ENCODE measurements around the gene COL27A1.

GRCh38 chr9:114112325-114112724 is 43.0 kb upstream of the COL27A1 start:
- TF ChIP-seq POLR2A (IDR thresholded peaks at IDR 0.05), result no peak
- TF ChIP-seq, protein P1, sequence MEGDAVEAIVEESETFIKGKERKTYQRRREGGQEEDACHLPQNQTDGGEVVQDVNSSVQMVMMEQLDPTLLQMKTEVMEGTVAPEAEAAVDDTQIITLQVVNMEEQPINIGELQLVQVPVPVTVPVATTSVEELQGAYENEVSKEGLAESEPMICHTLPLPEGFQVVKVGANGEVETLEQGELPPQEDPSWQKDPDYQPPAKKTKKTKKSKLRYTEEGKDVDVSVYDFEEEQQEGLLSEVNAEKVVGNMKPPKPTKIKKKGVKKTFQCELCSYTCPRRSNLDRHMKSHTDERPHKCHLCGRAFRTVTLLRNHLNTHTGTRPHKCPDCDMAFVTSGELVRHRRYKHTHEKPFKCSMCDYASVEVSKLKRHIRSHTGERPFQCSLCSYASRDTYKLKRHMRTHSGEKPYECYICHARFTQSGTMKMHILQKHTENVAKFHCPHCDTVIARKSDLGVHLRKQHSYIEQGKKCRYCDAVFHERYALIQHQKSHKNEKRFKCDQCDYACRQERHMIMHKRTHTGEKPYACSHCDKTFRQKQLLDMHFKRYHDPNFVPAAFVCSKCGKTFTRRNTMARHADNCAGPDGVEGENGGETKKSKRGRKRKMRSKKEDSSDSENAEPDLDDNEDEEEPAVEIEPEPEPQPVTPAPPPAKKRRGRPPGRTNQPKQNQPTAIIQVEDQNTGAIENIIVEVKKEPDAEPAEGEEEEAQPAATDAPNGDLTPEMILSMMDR (IDR thresholded peaks at IDR 0.05), result no peak
- TF ChIP-seq POLR2AphosphoS5 (IDR thresholded peaks at IDR 0.05), result peak; percentile 43
- TF ChIP-seq EP300 (IDR thresholded peaks at IDR 0.05), result no peak
